HepG2 (cell line): ENCODE results near the gene RAN. TPM values are rescaled to one million over a fixed set of nuclear protein-coding genes. Genes with fewer than 3 reads are reported as not detected.

Experiments used
- GATAD2A ChIP-seq: IDR thresholded peaks from 2 replicates; pipeline ENCODE4 v1.6.1; 2016
- HIVEP1 ChIP-seq: sonication (generic); formaldehyde crosslinking; IDR thresholded peaks from 2 replicates; pipeline ENCODE4 v1.4.0; 2020; ENCODE audit warnings: mild to moderate bottlenecking, missing genetic modification reagents
- ISX ChIP-seq: sonication (generic); formaldehyde crosslinking; conservative IDR thresholded peaks from 2 replicates; pipeline ENCODE4 v1.5.0; 2020; ENCODE audit warnings: missing genetic modification reagents
- LCORL ChIP-seq, 2 experiments: fragments of 450-650 bp in 1 of 2; sonication (generic) in 1 of 2; formaldehyde crosslinking in 1 of 2; IDR thresholded peaks; 2 replicates each; pipeline versions ENCODE4 v1.5.0 to v1.6.1; 2017 to 2020; ENCODE audit warnings: antibody characterized with exemption in 1 of 2, missing genetic modification reagents in 1 of 2
- NFRKB ChIP-seq: fragments of 450-650 bp; IDR thresholded peaks from 2 replicates; pipeline ENCODE4 v1.6.1; 2017
- NR2F6 ChIP-seq, 2 experiments: IDR thresholded peaks; 2 replicates each; pipeline ENCODE4 v1.6.1; 2016; ENCODE audit warnings: antibody characterized with exemption in 1 of 2, mild to moderate bottlenecking in 1 of 2
- SAFB2 ChIP-seq: sonication (generic); formaldehyde crosslinking; IDR thresholded peaks from 2 replicates; pipeline ENCODE4 v1.5.1; 2020; ENCODE audit warnings: missing genetic modification reagents, low read depth, mild to moderate bottlenecking, borderline replicate concordance
- SIX1 ChIP-seq: sonication (generic); formaldehyde crosslinking; IDR thresholded peaks from 2 replicates; pipeline ENCODE4 v1.4.0; 2020; ENCODE audit warnings: missing genetic modification reagents, borderline replicate concordance
- SNRNP70 ChIP-seq: fragments of 200-400 bp; formaldehyde crosslinking; IDR thresholded peaks from 2 replicates; pipeline ENCODE4 v1.6.1; 2017; ENCODE audit warnings: mild to moderate bottlenecking, low read depth, low read length, moderate library complexity
- ZFP62 ChIP-seq: sonication (generic); formaldehyde crosslinking; IDR thresholded peaks from 2 replicates; pipeline ENCODE4 v1.4.0; 2020; ENCODE audit warnings: missing genetic modification reagents
- ZNF136 ChIP-seq: sonication (generic); formaldehyde crosslinking; IDR thresholded peaks from 2 replicates; pipeline ENCODE4 v1.8.1; 2022; ENCODE audit warnings: low read depth, mild to moderate bottlenecking, moderate library complexity, missing genetic modification reagents
- polyA plus RNA-seq, 8 experiments: library from polyadenylated mRNA; depleted of rRNA in 3 of 8; stranded (reverse) in 7 of 8; unstranded in 1 of 8; fragments of >200 nt; fragmentation: Illumina TruSeq in 4 of 8; extraction: Trizol in 4 of 8; gene quantifications; 2 replicates each; pipeline versions ENCODE4 v1.2.1 to v1.2.3, GENCODE V29; 2011 to 2016; ENCODE audit warnings: low read depth in 4 of 8, missing spikeins in 1 of 8, mixed read lengths in 1 of 8; ENCODE audit not compliant: insufficient read depth in 1 of 8
- total RNA-seq, 5 experiments: library from RNA; depleted of rRNA; stranded (reverse); fragments of >200 nt; fragmentation: Illumina TruSeq; extraction: Trizol; gene quantifications; 2 replicates each; pipeline ENCODE4 v1.2.3, GENCODE V29; 2016; ENCODE audit warnings: low read depth in 1 of 5
- TF ChIP-seq, protein P1 (sequence below): IDR thresholded peaks from 2 replicates; pipeline ENCODE4 v1.4.0; 2020; ENCODE audit warnings: mild to moderate bottlenecking, missing genetic modification reagents
- TF ChIP-seq, protein P2 (sequence below): sonication (generic); formaldehyde crosslinking; IDR thresholded peaks from 2 replicates; pipeline ENCODE4 v1.4.0; 2020; ENCODE audit warnings: mild to moderate bottlenecking, missing genetic modification reagents
- TF ChIP-seq, protein P3 (sequence below), 2 experiments: sonication (generic) in 1 of 2; formaldehyde crosslinking in 1 of 2; IDR thresholded peaks; 2 replicates each; pipeline versions ENCODE4 v1.6.1 to v1.9.0; 2014 to 2022; ENCODE audit warnings: antibody characterized with exemption in 1 of 2, borderline replicate concordance in 1 of 2, inconsistent platforms in 1 of 2, low read depth in 1 of 2, missing genetic modification reagents in 1 of 2
- TF ChIP-seq, protein P4 (sequence below): sonication (generic); formaldehyde crosslinking; IDR thresholded peaks from 2 replicates; pipeline ENCODE4 v1.4.0; 2020; ENCODE audit warnings: missing genetic modification reagents, mild to moderate bottlenecking, borderline replicate concordance

Gene RAN
- total and polyA plus RNA-seq, 2 of the 13 experiments (the other 11 are each of a cell fraction or from before 2014, with no cell fraction given), result 1,335 to 1,630 TPM

DNA sequence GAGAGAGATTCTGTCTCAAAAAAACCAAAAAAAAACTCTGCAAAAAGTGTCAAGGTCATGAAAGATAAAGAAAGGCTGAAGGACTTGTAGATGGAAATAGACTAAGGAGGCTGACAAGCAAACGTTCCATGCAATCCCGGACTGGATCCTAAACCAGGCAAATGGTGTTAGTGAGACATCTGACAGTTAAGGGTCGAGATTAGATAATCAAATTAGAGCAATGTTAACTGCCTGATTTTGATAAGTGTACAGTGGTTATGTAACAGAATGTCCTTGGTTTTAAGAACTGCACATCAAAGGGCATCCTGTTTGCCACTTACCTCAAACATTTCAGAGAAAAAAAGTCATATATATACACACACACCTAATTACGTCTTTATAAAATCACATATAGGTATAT lies 3.5 kb upstream of the RAN start (continued):
- TF ChIP-seq, protein P1, sequence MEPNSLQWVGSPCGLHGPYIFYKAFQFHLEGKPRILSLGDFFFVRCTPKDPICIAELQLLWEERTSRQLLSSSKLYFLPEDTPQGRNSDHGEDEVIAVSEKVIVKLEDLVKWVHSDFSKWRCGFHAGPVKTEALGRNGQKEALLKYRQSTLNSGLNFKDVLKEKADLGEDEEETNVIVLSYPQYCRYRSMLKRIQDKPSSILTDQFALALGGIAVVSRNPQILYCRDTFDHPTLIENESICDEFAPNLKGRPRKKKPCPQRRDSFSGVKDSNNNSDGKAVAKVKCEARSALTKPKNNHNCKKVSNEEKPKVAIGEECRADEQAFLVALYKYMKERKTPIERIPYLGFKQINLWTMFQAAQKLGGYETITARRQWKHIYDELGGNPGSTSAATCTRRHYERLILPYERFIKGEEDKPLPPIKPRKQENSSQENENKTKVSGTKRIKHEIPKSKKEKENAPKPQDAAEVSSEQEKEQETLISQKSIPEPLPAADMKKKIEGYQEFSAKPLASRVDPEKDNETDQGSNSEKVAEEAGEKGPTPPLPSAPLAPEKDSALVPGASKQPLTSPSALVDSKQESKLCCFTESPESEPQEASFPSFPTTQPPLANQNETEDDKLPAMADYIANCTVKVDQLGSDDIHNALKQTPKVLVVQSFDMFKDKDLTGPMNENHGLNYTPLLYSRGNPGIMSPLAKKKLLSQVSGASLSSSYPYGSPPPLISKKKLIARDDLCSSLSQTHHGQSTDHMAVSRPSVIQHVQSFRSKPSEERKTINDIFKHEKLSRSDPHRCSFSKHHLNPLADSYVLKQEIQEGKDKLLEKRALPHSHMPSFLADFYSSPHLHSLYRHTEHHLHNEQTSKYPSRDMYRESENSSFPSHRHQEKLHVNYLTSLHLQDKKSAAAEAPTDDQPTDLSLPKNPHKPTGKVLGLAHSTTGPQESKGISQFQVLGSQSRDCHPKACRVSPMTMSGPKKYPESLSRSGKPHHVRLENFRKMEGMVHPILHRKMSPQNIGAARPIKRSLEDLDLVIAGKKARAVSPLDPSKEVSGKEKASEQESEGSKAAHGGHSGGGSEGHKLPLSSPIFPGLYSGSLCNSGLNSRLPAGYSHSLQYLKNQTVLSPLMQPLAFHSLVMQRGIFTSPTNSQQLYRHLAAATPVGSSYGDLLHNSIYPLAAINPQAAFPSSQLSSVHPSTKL (CRISPR knock-in tag), result 0 out of 2 replicates have a peak, but pooled peaks have one; percentile 24
- TF ChIP-seq SAFB2 (CRISPR knock-in tag) (no peak), LCORL (IDR thresholded peaks at IDR 0.05) (no peak), LCORL (CRISPR knock-in tag; IDR thresholded peaks at IDR 0.05) (no peak), ISX (CRISPR knock-in tag) (no peak), SNRNP70 (no peak), HIVEP1 (CRISPR knock-in tag) (no peak), ZNF136 (no peak), NR2F6 (IDR thresholded peaks at IDR 0.05) (no peak), NR2F6 (CRISPR knock-in tag; IDR thresholded peaks at IDR 0.05) (0 out of 2 replicates have a peak, but pooled peaks have one; percentile 20), ZFP62 (no peak), GATAD2A (CRISPR knock-in tag) (peak; percentile 30; the same call in 1 of the 2 replicates), NFRKB (no peak), SIX1 (CRISPR knock-in tag) (no peak)
- TF ChIP-seq, protein P2, sequence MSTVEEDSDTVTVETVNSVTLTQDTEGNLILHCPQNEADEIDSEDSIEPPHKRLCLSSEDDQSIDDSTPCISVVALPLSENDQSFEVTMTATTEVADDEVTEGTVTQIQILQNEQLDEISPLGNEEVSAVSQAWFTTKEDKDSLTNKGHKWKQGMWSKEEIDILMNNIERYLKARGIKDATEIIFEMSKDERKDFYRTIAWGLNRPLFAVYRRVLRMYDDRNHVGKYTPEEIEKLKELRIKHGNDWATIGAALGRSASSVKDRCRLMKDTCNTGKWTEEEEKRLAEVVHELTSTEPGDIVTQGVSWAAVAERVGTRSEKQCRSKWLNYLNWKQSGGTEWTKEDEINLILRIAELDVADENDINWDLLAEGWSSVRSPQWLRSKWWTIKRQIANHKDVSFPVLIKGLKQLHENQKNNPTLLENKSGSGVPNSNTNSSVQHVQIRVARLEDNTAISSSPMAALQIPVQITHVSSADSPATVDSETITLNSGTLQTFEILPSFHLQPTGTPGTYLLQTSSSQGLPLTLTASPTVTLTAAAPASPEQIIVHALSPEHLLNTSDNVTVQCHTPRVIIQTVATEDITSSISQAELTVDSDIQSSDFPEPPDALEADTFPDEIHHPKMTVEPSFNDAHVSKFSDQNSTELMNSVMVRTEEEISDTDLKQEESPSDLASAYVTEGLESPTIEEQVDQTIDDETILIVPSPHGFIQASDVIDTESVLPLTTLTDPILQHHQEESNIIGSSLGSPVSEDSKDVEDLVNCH, result no peak
- TF ChIP-seq, protein P3, sequence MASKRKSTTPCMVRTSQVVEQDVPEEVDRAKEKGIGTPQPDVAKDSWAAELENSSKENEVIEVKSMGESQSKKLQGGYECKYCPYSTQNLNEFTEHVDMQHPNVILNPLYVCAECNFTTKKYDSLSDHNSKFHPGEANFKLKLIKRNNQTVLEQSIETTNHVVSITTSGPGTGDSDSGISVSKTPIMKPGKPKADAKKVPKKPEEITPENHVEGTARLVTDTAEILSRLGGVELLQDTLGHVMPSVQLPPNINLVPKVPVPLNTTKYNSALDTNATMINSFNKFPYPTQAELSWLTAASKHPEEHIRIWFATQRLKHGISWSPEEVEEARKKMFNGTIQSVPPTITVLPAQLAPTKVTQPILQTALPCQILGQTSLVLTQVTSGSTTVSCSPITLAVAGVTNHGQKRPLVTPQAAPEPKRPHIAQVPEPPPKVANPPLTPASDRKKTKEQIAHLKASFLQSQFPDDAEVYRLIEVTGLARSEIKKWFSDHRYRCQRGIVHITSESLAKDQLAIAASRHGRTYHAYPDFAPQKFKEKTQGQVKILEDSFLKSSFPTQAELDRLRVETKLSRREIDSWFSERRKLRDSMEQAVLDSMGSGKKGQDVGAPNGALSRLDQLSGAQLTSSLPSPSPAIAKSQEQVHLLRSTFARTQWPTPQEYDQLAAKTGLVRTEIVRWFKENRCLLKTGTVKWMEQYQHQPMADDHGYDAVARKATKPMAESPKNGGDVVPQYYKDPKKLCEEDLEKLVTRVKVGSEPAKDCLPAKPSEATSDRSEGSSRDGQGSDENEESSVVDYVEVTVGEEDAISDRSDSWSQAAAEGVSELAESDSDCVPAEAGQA (IDR thresholded peaks at IDR 0.05; ENCODE audit: low read depth), result no peak
- TF ChIP-seq, protein P3 (CRISPR knock-in tag; IDR thresholded peaks at IDR 0.05; ENCODE audit: borderline replicate concordance), result no peak
- TF ChIP-seq, protein P4, sequence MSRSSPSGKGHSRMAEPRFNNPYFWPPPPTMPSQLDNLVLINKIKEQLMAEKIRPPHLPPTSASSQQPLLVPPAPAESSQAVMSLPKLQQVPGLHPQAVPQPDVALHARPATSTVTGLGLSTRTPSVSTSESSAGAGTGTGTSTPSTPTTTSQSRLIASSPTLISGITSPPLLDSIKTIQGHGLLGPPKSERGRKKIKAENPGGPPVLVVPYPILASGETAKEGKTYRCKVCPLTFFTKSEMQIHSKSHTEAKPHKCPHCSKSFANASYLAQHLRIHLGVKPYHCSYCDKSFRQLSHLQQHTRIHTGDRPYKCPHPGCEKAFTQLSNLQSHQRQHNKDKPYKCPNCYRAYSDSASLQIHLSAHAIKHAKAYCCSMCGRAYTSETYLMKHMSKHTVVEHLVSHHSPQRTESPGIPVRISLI (CRISPR knock-in tag), result 0 out of 2 replicates have a peak, but pooled peaks have one; percentile 25
